Parathyroid adenoma (tissue), 2 donors: Measurements from ENCODE around the gene RAB6A.

Experiments used
- H2AFZ ChIP-seq: fragments of 300-600 bp; sonication (generic); one replicate; pipeline ENCODE4 v1.7.0; 2017; ENCODE audit warnings: antibody characterized with exemption, mild to moderate bottlenecking
- H3K27ac ChIP-seq: fragments of 300-600 bp; sonication (generic); one replicate; pipeline ENCODE4 v1.7.0; 2017
- H3K27me3 ChIP-seq: fragments of 300-600 bp; sonication (generic); one replicate; pipeline ENCODE4 v1.7.0; 2017; ENCODE audit warnings: low read length; ENCODE audit not compliant: control insufficient read depth, insufficient read depth
- H3K36me3 ChIP-seq: fragments of 300-600 bp; sonication (generic); one replicate; pipeline ENCODE4 v1.7.0; 2017; ENCODE audit warnings: low read length; ENCODE audit not compliant: control insufficient read depth, insufficient read depth
- H3K4me1 ChIP-seq: fragments of 300-600 bp; sonication (generic); one replicate; pipeline ENCODE4 v1.7.0; 2017; ENCODE audit warnings: control low read depth
- H3K4me2 ChIP-seq: fragments of 300-600 bp; sonication (generic); one replicate; pipeline ENCODE4 v1.7.0; 2017; ENCODE audit warnings: low read length
- H3K4me3 ChIP-seq: fragments of 300-600 bp; sonication (generic); one replicate; pipeline ENCODE4 v1.7.0; 2017; ENCODE audit warnings: low read depth, low read length
- H3K79me2 ChIP-seq: fragments of 300-600 bp; sonication (generic); one replicate; pipeline ENCODE4 v1.7.0; 2017; ENCODE audit warnings: control low read depth
- H3K9ac ChIP-seq: fragments of 300-600 bp; sonication (generic); one replicate; pipeline ENCODE4 v1.7.0; 2017; ENCODE audit warnings: mild to moderate bottlenecking
- H3K9me3 ChIP-seq: fragments of 300-600 bp; sonication (generic); one replicate; pipeline ENCODE4 v1.7.0; 2017; ENCODE audit warnings: low read length; ENCODE audit not compliant: control insufficient read depth
- CTCF ChIP-seq: fragments of 300-600 bp; sonication (generic); IDR thresholded peaks from one replicate; pipeline ENCODE4 v1.7.0; 2017; ENCODE audit warnings: antibody characterized with exemption, mild to moderate bottlenecking
- donor health status: primary hyperparathyroidism.

RAB6A gene

GRCh38 chr11:73635721-73636120 is 125.2 kb downstream of the RAB6A start:
- no peak overlapping the region for H3K9ac ChIP-seq
- H2AFZ ChIP-seq, result no peak overlapping the region
- H3K9me3 ChIP-seq, result no peaks in the 10 kb centered on the region
- no peaks in the 10 kb centered on the region for H3K4me1 ChIP-seq
- H3K79me2 ChIP-seq, result no peaks in the 10 kb centered on the region
- no peak overlapping the region for H3K27ac ChIP-seq
- TF ChIP-seq CTCF, result no peak
- H3K4me2 ChIP-seq, result no peak overlapping the region
- H3K27me3 ChIP-seq, result no peaks in the 10 kb centered on the region
- no peak overlapping the region for H3K4me3 ChIP-seq
- no peaks in the 10 kb centered on the region for H3K36me3 ChIP-seq

DNA sequence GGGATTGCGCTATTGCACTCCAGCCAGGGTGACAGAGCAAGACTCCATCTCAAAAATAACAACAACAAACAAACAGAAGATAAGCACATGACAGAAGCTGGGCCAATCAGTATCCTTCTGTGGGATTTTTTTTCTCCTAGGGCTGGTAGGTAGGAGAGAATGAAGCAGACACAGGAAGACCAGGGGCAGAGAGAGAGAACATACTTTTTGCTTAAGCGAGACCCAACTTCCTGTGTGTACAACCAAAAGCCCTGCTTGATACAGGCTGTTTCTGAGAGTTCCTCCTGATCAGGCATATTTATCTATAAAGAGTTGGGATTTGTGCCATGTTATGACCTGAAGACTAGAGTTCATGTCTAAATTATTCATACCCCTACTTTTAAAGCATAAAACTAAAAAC is 126.9 kb downstream of the RAB6A start:
- Histone ChIP-seq H2AFZ (no peak overlapping the region), H3K4me3 (no peak overlapping the region), H3K9ac (no peak overlapping the region), H3K27me3 (no peaks in the 10 kb centered on the region), H3K27ac (no peak overlapping the region), H3K4me1 (no peaks in the 10 kb centered on the region), H3K79me2 (no peaks in the 10 kb centered on the region), H3K36me3 (no peaks in the 10 kb centered on the region), H3K9me3 (no peaks in the 10 kb centered on the region), H3K4me2 (no peak overlapping the region)
- no peak for TF ChIP-seq CTCF

DNA sequence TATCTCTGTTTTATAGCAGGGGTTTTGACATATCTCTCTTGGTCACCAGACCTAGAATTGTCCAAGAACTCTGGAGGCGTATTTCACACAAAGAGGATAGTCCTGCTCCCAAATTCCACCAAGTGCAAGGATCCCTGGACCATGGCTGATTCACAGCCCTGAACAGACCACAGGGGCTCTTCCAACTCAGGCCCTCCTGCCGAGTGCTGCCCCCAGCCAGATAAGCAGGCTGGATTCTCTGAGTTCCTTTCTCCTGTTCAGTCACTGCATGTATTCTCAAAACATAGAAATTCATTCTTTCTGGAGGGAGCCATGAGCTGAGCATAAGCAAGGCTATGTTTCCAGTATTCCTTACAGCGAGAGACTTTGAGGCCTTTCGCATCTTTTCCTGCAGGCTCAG is 127.9 kb downstream of the RAB6A start:
- H3K27me3 ChIP-seq, result no peaks in the 10 kb centered on the region
- H2AFZ ChIP-seq, result no peak overlapping the region
- H3K79me2 ChIP-seq, result no peaks in the 10 kb centered on the region
- no peak overlapping the region for H3K4me2 ChIP-seq
- H3K9me3 ChIP-seq, result no peaks in the 10 kb centered on the region
- H3K4me1 ChIP-seq, result no peaks in the 10 kb centered on the region
- no peak overlapping the region for H3K4me3 ChIP-seq
- no peak for TF ChIP-seq CTCF
- no peak overlapping the region for H3K27ac ChIP-seq
- H3K36me3 ChIP-seq, result no peaks in the 10 kb centered on the region
- no peak overlapping the region for H3K9ac ChIP-seq

DNA sequence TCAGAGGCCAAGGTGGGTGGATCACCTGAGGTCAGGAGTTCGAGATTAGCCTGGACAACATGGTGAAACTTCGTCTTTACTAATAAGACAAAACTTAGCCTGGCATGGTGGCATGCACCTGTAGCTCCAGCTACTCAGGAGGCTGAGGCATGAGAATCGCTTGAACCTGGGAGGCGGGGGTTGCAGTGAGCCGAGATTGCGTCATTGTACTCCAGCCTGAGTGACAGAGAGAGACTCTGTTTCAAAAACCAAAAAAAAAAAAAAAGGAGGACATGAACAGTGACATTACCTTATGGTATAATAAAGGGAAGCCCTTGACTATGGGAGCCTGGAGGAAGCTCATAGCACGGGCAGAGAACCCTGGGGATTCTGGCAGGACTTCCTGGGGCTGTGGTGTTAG is 131.0 kb downstream of the RAB6A start:
- Histone ChIP-seq H3K79me2 (no peaks in the 10 kb centered on the region), H3K27me3 (no peaks in the 10 kb centered on the region), H3K4me3 (no peak overlapping the region), H3K36me3 (no peaks in the 10 kb centered on the region), H3K9ac (no peak overlapping the region), H3K4me1 (no peaks in the 10 kb centered on the region), H3K27ac (no peak overlapping the region), H2AFZ (no peak overlapping the region), H3K9me3 (no peaks in the 10 kb centered on the region), H3K4me2 (no peak overlapping the region)
- TF ChIP-seq CTCF, result no peak

- TF ChIP-seq CTCF, result peak; percentile 86
- H3K79me2 ChIP-seq, result no peaks in the 10 kb centered on the region
- peak overlapping the region; percentile 22 for H2AFZ ChIP-seq
- H3K4me1 ChIP-seq, result no peaks in the 10 kb centered on the region
- no peak overlapping the region for H3K4me2 ChIP-seq
- no peaks in the 10 kb centered on the region for H3K27me3 ChIP-seq
- no peak overlapping the region for H3K9ac ChIP-seq
- H3K27ac ChIP-seq, result no peak overlapping the region
- H3K36me3 ChIP-seq, result no peaks in the 10 kb centered on the region
- no peak overlapping the region for H3K4me3 ChIP-seq
- H3K9me3 ChIP-seq, result no peaks in the 10 kb centered on the region
Measured at GRCh38 chr11:73625696-73626318, 135.1 kb downstream of the RAB6A start.
